ENCODE measurements around the gene C9orf72.
"Not testable (repeated sequence)": the region's sequence is repeated elsewhere in the genome, so short reads cannot be mapped to it uniquely, and the experiment has no call there.

The C9orf72 gene, protein sequence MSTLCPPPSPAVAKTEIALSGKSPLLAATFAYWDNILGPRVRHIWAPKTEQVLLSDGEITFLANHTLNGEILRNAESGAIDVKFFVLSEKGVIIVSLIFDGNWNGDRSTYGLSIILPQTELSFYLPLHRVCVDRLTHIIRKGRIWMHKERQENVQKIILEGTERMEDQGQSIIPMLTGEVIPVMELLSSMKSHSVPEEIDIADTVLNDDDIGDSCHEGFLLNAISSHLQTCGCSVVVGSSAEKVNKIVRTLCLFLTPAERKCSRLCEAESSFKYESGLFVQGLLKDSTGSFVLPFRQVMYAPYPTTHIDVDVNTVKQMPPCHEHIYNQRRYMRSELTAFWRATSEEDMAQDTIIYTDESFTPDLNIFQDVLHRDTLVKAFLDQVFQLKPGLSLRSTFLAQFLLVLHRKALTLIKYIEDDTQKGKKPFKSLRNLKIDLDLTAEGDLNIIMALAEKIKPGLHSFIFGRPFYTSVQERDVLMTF

DNA sequence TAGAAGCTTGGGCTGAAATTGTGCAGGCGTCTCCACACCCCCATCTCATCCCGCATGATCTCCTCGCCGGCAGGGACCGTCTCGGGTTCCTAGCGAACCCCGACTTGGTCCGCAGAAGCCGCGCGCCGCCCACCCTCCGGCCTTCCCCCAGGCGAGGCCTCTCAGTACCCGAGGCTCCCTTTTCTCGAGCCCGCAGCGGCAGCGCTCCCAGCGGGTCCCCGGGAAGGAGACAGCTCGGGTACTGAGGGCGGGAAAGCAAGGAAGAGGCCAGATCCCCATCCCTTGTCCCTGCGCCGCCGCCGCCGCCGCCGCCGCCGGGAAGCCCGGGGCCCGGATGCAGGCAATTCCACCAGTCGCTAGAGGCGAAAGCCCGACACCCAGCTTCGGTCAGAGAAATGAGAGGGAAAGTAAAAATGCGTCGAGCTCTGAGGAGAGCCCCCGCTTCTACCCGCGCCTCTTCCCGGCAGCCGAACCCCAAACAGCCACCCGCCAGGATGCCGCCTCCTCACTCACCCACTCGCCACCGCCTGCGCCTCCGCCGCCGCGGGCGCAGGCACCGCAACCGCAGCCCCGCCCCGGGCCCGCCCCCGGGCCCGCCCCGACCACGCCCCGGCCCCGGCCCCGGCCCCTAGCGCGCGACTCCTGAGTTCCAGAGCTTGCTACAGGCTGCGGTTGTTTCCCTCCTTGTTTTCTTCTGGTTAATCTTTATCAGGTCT lies at the start of gene C9orf72:
Gene C9orf72, minus strand, starts transcription at position 564 of the 716 bp plus-strand sequence. CDS start 6,361 bp downstream, outside the sequence.
- TF ChIP-seq CTCF (IDR thresholded peaks at IDR 0.05; ENCODE audit: control insufficient read depth, extremely low read depth, insufficient read depth): no peak
- peak within 1 kb of the TSS; percentile 78 for H3K4me3 ChIP-seq (ENCODE audit: low read depth, low read length)
- DNase-seq (ENCODE audit: low read depth): no peak

GRCh38 chr9:27622693-27623340 lies 49.5 kb upstream of the C9orf72 start:
- TF ChIP-seq CTCF (IDR thresholded peaks at IDR 0.05; ENCODE audit: control insufficient read depth, extremely low read depth, insufficient read depth): no peak
- H3K4me3 ChIP-seq (ENCODE audit: low read depth, low read length): no peak overlapping the region
- no peak for DNase-seq (ENCODE audit: low read depth)

- no peak overlapping the region for H3K4me3 ChIP-seq (ENCODE audit: low read depth, low read length)
- no peak for DNase-seq (ENCODE audit: low read depth)
- no peak for TF ChIP-seq CTCF (IDR thresholded peaks at IDR 0.05; ENCODE audit: control insufficient read depth, extremely low read depth, insufficient read depth)
Observed at GRCh38 chr9:27619743-27620142, 46.5 kb upstream of the C9orf72 start.

- DNase-seq (ENCODE audit: low read depth): no peak
- no peak overlapping the region for H3K4me3 ChIP-seq (ENCODE audit: low read depth, low read length)
- no peak for TF ChIP-seq CTCF (IDR thresholded peaks at IDR 0.05; ENCODE audit: control insufficient read depth, extremely low read depth, insufficient read depth)
Observed at GRCh38 chr9:27618066-27618465, 44.8 kb upstream of the C9orf72 start.

DNA sequence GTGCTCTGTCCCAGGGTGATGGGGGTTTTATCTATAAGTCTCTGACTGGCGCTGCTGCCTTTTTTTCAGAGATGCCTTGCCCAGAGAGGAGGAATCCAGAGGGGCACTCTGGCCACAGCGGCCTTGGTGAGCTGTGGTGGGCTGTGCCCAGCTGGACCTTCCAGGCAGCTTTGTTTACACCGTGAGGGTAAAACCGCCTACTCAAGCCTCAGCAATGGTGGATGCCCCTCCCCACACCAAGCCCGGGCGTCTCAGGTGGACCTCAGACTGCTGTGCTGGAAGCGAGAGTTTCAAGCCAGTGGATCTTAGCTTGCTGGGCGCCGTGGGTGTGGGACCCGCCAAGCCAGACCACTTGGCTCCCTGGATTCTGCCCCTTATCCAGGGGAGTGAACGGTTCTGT lies 41.3 kb upstream of the C9orf72 start:
- H3K4me3 ChIP-seq (ENCODE audit: low read depth, low read length): no peak overlapping the region
- TF ChIP-seq CTCF (IDR thresholded peaks at IDR 0.05; ENCODE audit: control insufficient read depth, extremely low read depth, insufficient read depth): no peak

DNA sequence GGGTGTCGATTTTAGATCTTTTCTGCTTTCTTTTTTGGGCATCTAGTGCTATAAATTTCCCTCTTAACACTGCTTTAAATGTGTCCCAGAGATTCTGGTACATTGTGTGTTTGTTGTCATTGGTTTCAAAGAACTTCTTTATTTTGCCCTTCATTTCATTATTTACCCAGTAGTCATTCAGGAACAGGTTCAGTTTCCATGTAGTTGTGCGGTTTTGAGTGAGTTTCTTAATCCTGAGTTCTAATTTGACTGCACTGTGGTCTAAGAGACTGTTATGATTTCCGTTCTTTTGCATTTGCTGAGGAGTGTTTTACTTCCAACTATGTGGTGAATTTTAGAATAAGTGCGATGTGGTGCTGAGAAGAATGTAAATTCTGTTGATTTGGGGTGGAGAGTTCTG lies 38.8 kb upstream of the C9orf72 start:
- not testable (repeated sequence) for H3K4me3 ChIP-seq (ENCODE audit: low read depth, low read length)

More for the DNA sequence above, 41.3 kb upstream of the C9orf72 start:
- no peak for DNase-seq (ENCODE audit: low read depth)

DNA sequence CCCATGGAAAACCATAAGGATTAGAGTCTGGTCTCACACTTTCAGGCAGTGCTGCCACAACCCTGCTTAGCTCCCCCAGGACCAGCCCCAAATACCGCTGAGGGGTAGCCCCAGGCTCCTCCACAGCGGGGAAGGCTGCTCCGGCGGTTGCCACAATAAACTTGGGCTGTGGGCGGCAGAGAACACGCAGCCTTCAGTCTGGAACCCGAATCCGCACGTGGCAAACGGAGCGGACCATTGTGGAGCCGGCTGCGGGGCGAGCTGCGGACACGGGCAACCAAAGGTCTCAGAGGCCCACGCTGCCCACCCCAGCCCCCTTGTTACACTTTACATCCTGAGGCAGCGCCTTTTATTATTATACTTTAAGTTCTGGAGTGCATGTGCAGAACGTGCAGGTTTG lies 37.3 kb upstream of the C9orf72 start:
- no peak for TF ChIP-seq CTCF (IDR thresholded peaks at IDR 0.05; ENCODE audit: control insufficient read depth, extremely low read depth, insufficient read depth)
- H3K4me3 ChIP-seq (ENCODE audit: low read depth, low read length): no peak overlapping the region
- no peak for DNase-seq (ENCODE audit: low read depth)

More for the DNA sequence above, 38.8 kb upstream of the C9orf72 start:
- not testable (repeated sequence) for DNase-seq (ENCODE audit: low read depth)

Data from LNCaP clone FGC (cell line).